Lung (tissue), 12 donors: ENCODE measurements around the gene HUNK. TPM values are rescaled to one million over a fixed set of nuclear protein-coding genes. Genes with fewer than 3 reads are reported as not detected.

ENCODE experiments used
- ATAC-seq: fragments of 200-7000 bp; cut with Tn5 transposase; one replicate; pipeline ENCODE4 v1.9.1; 2020; ENCODE audit warnings: moderate number of reproducible peaks; ENCODE audit not compliant: insufficient read depth, low FRiP score
- DNase-seq, 3 donors: peaks; one replicate each; pipeline ENCODE4 v3.0.0-alpha.2; 2013 to 2017
- H3K27ac ChIP-seq, 2 donors: one replicate each; pipeline ENCODE4 v1.5.1; 2013; ENCODE audit warnings: mild to moderate bottlenecking in 2 of 2, moderate library complexity in 2 of 2, control low read depth in 1 of 2, inconsistent platforms in 1 of 2, low read depth in 1 of 2, low read length in 1 of 2
- H3K27me3 ChIP-seq, 3 donors: one replicate each; pipeline ENCODE4 v1.5.1; 2013; ENCODE audit warnings: low read length in 2 of 3; ENCODE audit not compliant: control insufficient read depth in 3 of 3, insufficient read depth in 3 of 3
- H3K36me3 ChIP-seq, 4 donors: one replicate each; pipeline ENCODE4 v1.5.1; 2013; ENCODE audit warnings: low read length in 4 of 4, mild to moderate bottlenecking in 1 of 4, moderate library complexity in 1 of 4; ENCODE audit not compliant: control insufficient read depth in 4 of 4, insufficient read depth in 4 of 4
- H3K4me1 ChIP-seq, 5 donors: one replicate each; pipeline ENCODE4 v1.5.1; 2013; ENCODE audit warnings: low read length in 5 of 5, mild to moderate bottlenecking in 2 of 5, moderate library complexity in 1 of 5; ENCODE audit not compliant: control insufficient read depth in 5 of 5, insufficient read depth in 5 of 5
- H3K4me3 ChIP-seq: one replicate; pipeline ENCODE4 v1.5.1; 2013; ENCODE audit warnings: mild to moderate bottlenecking, control low read depth, moderate library complexity
- H3K9ac ChIP-seq, 2 donors: one replicate each; pipeline ENCODE4 v1.5.1; 2013; ENCODE audit warnings: low read length in 2 of 2, control low read depth in 1 of 2; ENCODE audit not compliant: insufficient read depth in 1 of 2
- H3K9me3 ChIP-seq, 4 donors: one replicate each; pipeline ENCODE4 v1.5.1; 2013; ENCODE audit warnings: low read length in 3 of 4, mild to moderate bottlenecking in 1 of 4, moderate library complexity in 1 of 4; ENCODE audit not compliant: control insufficient read depth in 4 of 4, insufficient read depth in 3 of 4
- WGBS, 2 donors: extraction: QIAGEN DNeasy Blood & Tissue Kit; methylation state at CpG; one replicate each; pipeline ENCODE4 v1.1.7; 2013; 5-methylcytosine and 5-hydroxymethylcytosine counted together
- polyA plus RNA-seq, 2 donors: library from polyadenylated mRNA; stranded (reverse); fragments of 200-250 nt; gene quantifications; one replicate each; pipeline ENCODE4 v1.2.1, GENCODE V29; 2013
- total RNA-seq, 2 donors: library from RNA; depleted of rRNA in 1 of 2; stranded (reverse); fragments of >200 nt in 1 of 2; gene quantifications; one replicate each; pipeline ENCODE4 v1.2.1, GENCODE V29; 2014 to 2021
- TF ChIP-seq, protein P1 (sequence below): IDR thresholded peaks from 2 replicates; pipeline ENCODE4 v1.5.1; 2012; ENCODE audit warnings: mild to moderate bottlenecking; ENCODE audit errors: control extremely low read depth, extremely low read depth
- donor health status: control.
- donor health status: control.
- donor health status: Bipolar disorder and iron deficiency.
- donor health status: healthy.
- donor health status: DM: yes; HTN: yes; CAD: no.

Gene HUNK
- total and polyA plus RNA-seq, 4 donors: 0.27 to 2.4 (median 1.4) TPM

DNA sequence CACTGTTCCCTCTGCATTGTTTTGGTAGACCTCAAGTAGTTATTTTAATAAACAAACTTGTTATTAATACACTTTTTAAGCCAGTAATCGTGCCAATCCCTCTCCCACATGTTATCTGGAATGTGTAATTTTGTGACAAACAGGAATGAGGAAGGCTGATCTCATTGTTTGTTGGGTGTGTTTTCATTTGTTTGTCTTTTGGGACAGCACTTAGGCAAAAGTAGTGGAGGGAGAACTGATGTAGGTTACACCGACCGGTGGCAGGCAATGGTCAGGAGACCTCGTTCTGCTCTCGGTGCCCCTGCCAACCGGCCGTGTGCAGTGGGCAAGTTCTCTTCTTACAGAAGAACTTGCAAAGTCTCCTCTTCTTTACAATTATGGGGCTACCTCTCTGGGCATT, 99.8 kb downstream of the HUNK start:
- peaks cover 0 to under 1% (median 0%) of the 10 kb centered on the region in 5 donors for H3K4me1 ChIP-seq
- no peak overlapping the region for H3K9ac ChIP-seq
- no peak overlapping the region for H3K27ac ChIP-seq
- ATAC-seq (no peak), DNase-seq (no peak)
- 75 to 89% methylated on average over 7 of the region's 7 CpGs for WGBS, 2 donors
- no peaks in the 10 kb centered on the region for H3K9me3 ChIP-seq
- no peaks in the 10 kb centered on the region for H3K27me3 ChIP-seq
- TF ChIP-seq, protein P1, sequence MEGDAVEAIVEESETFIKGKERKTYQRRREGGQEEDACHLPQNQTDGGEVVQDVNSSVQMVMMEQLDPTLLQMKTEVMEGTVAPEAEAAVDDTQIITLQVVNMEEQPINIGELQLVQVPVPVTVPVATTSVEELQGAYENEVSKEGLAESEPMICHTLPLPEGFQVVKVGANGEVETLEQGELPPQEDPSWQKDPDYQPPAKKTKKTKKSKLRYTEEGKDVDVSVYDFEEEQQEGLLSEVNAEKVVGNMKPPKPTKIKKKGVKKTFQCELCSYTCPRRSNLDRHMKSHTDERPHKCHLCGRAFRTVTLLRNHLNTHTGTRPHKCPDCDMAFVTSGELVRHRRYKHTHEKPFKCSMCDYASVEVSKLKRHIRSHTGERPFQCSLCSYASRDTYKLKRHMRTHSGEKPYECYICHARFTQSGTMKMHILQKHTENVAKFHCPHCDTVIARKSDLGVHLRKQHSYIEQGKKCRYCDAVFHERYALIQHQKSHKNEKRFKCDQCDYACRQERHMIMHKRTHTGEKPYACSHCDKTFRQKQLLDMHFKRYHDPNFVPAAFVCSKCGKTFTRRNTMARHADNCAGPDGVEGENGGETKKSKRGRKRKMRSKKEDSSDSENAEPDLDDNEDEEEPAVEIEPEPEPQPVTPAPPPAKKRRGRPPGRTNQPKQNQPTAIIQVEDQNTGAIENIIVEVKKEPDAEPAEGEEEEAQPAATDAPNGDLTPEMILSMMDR: no peak
- H3K4me3 ChIP-seq: no peak overlapping the region
- peaks cover 0 to 3% (median 0%) of the 10 kb centered on the region in 4 donors for H3K36me3 ChIP-seq

DNA sequence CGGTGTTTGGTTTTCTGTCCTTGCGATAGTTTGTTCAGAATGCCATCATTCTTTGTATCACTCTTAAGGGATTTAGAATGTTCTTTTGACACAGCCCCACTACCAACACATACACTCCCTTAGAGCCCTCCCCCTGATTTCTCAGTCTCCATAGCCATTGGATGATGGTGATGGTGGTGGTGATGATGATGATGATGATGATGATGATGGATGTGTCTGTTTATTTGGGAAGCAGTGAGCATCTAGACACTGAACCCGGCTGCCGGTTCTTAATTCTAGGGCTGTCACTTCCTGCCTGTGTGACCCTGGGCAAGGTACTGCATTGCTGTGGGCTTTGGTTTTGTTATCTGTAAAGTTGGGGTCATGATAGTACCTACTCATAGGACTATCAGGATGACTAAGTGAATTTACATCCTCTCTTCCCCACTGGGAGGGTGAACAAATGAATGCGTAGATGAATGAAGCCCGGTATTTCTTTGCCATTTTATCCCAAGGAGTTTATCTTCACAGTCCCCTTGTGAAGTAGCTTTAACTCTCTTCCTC, 100.7 kb downstream of the HUNK start:
- DNase-seq (no peak), ATAC-seq (no peak)
- H3K27me3 ChIP-seq: no peaks in the 10 kb centered on the region
- H3K9me3 ChIP-seq: no peaks in the 10 kb centered on the region
- no peaks in the 10 kb centered on the region for H3K4me1 ChIP-seq
- H3K36me3 ChIP-seq: peaks cover 0 to 3% (median 0%) of the 10 kb centered on the region in 4 donors
- TF ChIP-seq, protein P1: no peak
- H3K4me3 ChIP-seq: no peak overlapping the region
- H3K9ac ChIP-seq: no peak overlapping the region
- WGBS, 2 donors: 90 to 93% methylated on average over 6 of the region's 6 CpGs
- no peak overlapping the region for H3K27ac ChIP-seq

GRCh38 chr21:31974454-31974985, 101.7 kb downstream of the HUNK start:
- DNase-seq: no peak
- Histone ChIP-seq H3K9me3 (no peaks in the 10 kb centered on the region), H3K27ac (no peak overlapping the region), H3K36me3 (peaks cover 0 to 3% (median 0%) of the 10 kb centered on the region in 4 donors), H3K4me1 (no peaks in the 10 kb centered on the region), H3K4me3 (no peak overlapping the region), H3K9ac (no peak overlapping the region), H3K27me3 (no peaks in the 10 kb centered on the region)
- TF ChIP-seq, protein P1: no peak
- no peak for ATAC-seq
- 33 to 57% methylated on average over 16 of the region's 16 CpGs for WGBS, 2 donors

GRCh38 chr21:31975491-31975890, 102.7 kb downstream of the HUNK start:
- Histone ChIP-seq H3K36me3 (peaks cover 0 to 3% (median 0%) of the 10 kb centered on the region in 4 donors), H3K4me3 (no peak overlapping the region), H3K9ac (no peak overlapping the region), H3K4me1 (no peaks in the 10 kb centered on the region), H3K9me3 (no peaks in the 10 kb centered on the region), H3K27me3 (no peaks in the 10 kb centered on the region), H3K27ac (no peak overlapping the region)
- DNase-seq (no peak), ATAC-seq (no peak)
- 91 to 95% methylated on average over 6 of the region's 6 CpGs for whole genome bisulfite sequencing, 2 donors
- TF ChIP-seq, protein P1: no peak
